ENCODE results near the gene ULBP2. TPM values are rescaled to one million over a fixed set of nuclear protein-coding genes. Genes with fewer than 3 reads are reported as not detected.
"Not testable (repeated sequence)": the region's sequence is repeated elsewhere in the genome, so short reads cannot be mapped to it uniquely, and the experiment has no call there.

Gene ULBP2
- total RNA-seq, 1 donor from 2014 or later: 9.9 TPM

DNA sequence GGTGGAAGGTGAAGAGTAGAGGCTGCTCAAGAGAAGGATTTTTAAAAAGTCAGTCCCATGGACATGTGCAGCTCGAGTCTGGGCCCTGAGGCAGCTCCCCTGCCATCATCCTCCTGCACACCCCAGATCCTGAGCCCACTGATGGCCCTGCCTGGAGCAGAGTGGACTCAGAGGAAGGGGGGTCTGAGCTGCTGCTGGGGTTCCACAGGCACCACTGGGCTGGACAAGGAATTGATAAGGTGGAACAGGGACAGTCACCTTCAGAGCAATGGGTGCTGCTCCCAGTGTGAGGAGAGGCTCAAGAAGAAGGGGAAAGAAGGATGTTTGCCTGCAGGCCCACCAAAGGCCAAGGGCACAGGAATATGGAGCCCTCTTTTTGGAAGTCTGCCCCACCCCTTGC lies 6.2 kb downstream of the ULBP2 start:
- peaks cover 17% of the 10 kb centered on the region for H3K36me3 Mint-ChIP-seq (ENCODE audit: low read depth, unreplicated experiment)
- peaks cover 14% of the 10 kb centered on the region for H3K27me3 Mint-ChIP-seq (ENCODE audit: unreplicated experiment)
- no peak overlapping the region for H3K27ac Mint-ChIP-seq (ENCODE audit: unreplicated experiment)
- peaks cover under 1% of the 10 kb centered on the region for H3K4me1 Mint-ChIP-seq (ENCODE audit: unreplicated experiment)
- TF ChIP-seq, protein P1, sequence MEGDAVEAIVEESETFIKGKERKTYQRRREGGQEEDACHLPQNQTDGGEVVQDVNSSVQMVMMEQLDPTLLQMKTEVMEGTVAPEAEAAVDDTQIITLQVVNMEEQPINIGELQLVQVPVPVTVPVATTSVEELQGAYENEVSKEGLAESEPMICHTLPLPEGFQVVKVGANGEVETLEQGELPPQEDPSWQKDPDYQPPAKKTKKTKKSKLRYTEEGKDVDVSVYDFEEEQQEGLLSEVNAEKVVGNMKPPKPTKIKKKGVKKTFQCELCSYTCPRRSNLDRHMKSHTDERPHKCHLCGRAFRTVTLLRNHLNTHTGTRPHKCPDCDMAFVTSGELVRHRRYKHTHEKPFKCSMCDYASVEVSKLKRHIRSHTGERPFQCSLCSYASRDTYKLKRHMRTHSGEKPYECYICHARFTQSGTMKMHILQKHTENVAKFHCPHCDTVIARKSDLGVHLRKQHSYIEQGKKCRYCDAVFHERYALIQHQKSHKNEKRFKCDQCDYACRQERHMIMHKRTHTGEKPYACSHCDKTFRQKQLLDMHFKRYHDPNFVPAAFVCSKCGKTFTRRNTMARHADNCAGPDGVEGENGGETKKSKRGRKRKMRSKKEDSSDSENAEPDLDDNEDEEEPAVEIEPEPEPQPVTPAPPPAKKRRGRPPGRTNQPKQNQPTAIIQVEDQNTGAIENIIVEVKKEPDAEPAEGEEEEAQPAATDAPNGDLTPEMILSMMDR (IDR thresholded peaks at IDR 0.05; ENCODE audit: unreplicated experiment): no peak
- H3K9me3 Mint-ChIP-seq (ENCODE audit: unreplicated experiment): no peaks in the 10 kb centered on the region
- no peak overlapping the region for H3K4me3 Mint-ChIP-seq (ENCODE audit: unreplicated experiment)
- no peak for DNase-seq (ENCODE audit: low spot score)

DNA sequence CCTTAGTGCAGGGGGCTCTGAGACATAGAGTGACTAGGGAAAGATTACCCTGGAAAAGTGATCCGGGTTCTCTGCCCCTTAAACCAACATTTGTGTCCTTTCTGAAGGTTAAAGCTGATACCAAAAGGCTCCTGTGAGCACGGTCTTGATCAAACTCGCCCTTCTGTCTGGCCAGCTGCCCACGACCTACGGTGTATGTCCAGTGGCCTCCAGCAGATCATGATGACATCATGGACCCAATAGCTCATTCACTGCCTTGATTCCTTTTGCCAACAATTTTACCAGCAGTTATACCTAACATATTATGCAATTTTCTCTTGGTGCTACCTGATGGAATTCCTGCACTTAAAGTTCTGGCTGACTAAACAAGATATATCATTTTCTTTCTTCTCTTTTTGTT lies 6.8 kb downstream of the ULBP2 start:
- H3K27me3 Mint-ChIP-seq (ENCODE audit: unreplicated experiment): peaks cover 15% of the 10 kb centered on the region
- no peaks in the 10 kb centered on the region for H3K4me1 Mint-ChIP-seq (ENCODE audit: unreplicated experiment)
- no peaks in the 10 kb centered on the region for H3K9me3 Mint-ChIP-seq (ENCODE audit: unreplicated experiment)
- peaks cover 17% of the 10 kb centered on the region for H3K36me3 Mint-ChIP-seq (ENCODE audit: low read depth, unreplicated experiment)
- TF ChIP-seq, protein P1 (IDR thresholded peaks at IDR 0.05; ENCODE audit: unreplicated experiment): no peak
- peak overlapping the region; percentile 42 for H3K27ac Mint-ChIP-seq (ENCODE audit: unreplicated experiment)
- DNase-seq (ENCODE audit: low spot score): no peak
- peak overlapping the region; percentile 11 for H3K4me3 Mint-ChIP-seq (ENCODE audit: unreplicated experiment)

DNA sequence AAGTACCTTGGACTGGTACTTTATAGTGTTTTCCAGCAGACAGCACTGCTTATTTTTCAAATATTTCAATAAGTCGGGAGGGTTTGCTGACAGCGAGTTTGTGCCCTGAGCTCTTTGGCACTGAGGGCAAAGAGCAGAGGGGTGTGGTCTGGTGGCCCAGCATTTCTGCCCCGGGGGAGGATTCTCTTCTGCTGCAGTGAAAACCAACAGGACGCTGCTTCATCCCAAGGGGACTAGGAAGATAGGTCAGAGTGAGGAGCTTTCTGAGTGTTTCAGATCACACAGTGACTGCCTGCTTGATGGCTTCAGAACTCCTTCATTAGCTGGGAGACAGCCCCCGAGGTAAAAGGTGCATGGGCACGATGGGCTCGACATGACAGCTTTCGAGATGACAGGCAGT lies 8.6 kb downstream of the ULBP2 start:
- Mint-ChIP-seq H3K4me1 (ENCODE audit: unreplicated experiment) (peaks cover 5% of the 10 kb centered on the region), H3K9me3 (ENCODE audit: unreplicated experiment) (no peaks in the 10 kb centered on the region), H3K27ac (ENCODE audit: unreplicated experiment) (no peak overlapping the region), H3K27me3 (ENCODE audit: unreplicated experiment) (peaks cover 16% of the 10 kb centered on the region), H3K36me3 (ENCODE audit: low read depth, unreplicated experiment) (peaks cover 17% of the 10 kb centered on the region), H3K4me3 (ENCODE audit: unreplicated experiment) (no peak overlapping the region)
- DNase-seq (ENCODE audit: low spot score): no peak
- TF ChIP-seq, protein P1 (IDR thresholded peaks at IDR 0.05; ENCODE audit: unreplicated experiment): no peak

DNA sequence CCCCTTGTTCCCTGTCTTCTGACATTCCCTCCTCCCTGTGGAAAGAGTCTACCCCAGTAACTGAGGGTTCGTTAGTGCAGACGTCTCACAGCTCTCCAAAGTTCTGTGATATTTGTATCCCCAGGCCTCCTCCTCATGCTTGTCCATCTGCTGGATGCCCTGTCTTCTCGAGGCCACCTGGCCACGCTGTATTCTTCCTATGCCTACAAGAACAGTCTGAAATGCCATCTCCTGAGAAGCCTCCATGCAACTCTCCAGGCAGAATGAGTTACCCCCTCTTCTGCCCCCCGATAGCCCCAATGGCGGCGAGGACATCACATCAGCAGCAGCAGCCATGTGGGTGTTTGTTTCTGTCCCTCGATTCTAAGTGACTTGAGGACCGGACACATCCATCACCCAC lies 9.3 kb downstream of the ULBP2 start:
- Mint-ChIP-seq H3K27ac (ENCODE audit: unreplicated experiment) (no peak overlapping the region), H3K27me3 (ENCODE audit: unreplicated experiment) (peaks cover 16% of the 10 kb centered on the region), H3K9me3 (ENCODE audit: unreplicated experiment) (no peaks in the 10 kb centered on the region), H3K4me3 (ENCODE audit: unreplicated experiment) (no peak overlapping the region), H3K36me3 (ENCODE audit: low read depth, unreplicated experiment) (peaks cover 17% of the 10 kb centered on the region), H3K4me1 (ENCODE audit: unreplicated experiment) (peaks cover 11% of the 10 kb centered on the region)
- no peak for DNase-seq (ENCODE audit: low spot score)
- TF ChIP-seq, protein P1 (IDR thresholded peaks at IDR 0.05; ENCODE audit: unreplicated experiment): no peak

DNA sequence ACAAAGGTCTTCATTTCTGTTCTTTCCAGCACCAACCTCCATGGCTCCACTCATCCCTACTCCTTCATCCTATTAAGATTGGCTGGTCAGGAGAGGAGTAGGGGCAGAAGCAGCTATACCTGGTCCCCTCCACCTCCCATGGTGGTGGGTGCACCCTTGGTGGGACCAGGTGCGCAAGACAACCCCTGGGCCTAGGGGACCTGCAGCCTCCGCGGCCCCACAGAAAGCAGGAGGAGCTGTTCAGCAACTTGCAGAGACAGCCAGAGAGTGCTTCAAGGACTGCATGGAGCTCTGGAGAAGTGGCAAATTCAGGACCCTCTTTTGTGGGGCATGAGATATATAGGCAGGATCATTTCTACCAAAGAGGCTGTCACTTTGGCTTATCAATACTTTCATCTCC lies 9.8 kb downstream of the ULBP2 start:
- Mint-ChIP-seq H3K27me3 (ENCODE audit: unreplicated experiment) (peaks cover 16% of the 10 kb centered on the region), H3K36me3 (ENCODE audit: low read depth, unreplicated experiment) (peaks cover 12% of the 10 kb centered on the region), H3K9me3 (ENCODE audit: unreplicated experiment) (no peaks in the 10 kb centered on the region), H3K27ac (ENCODE audit: unreplicated experiment) (no peak overlapping the region), H3K4me3 (ENCODE audit: unreplicated experiment) (no peak overlapping the region), H3K4me1 (ENCODE audit: unreplicated experiment) (peaks cover 15% of the 10 kb centered on the region)
- TF ChIP-seq, protein P1 (IDR thresholded peaks at IDR 0.05; ENCODE audit: unreplicated experiment): no peak
- DNase-seq (ENCODE audit: low spot score): no peak

DNA sequence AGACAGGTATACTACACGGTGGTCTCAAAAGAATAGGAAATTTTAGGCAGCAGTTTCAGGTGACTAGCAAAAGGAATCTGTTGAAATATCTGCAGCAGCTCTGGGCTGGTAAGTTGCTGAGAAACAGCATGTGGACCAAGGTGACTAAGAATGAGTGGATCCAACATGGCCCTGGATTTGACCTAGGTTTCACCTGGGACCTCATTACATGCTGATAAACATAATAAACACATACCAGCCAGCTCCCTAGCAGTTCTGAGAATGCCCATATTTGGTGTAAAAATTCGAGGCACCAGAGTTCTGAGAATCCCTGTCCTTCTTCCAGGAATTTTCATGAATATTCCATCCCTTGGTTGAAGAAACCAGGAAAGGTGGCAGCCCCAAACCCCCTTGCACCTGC lies 11.6 kb downstream of the ULBP2 start:
- peaks cover 23% of the 10 kb centered on the region for H3K4me1 Mint-ChIP-seq (ENCODE audit: unreplicated experiment)
- not testable (repeated sequence) for H3K4me3 Mint-ChIP-seq (ENCODE audit: unreplicated experiment); H3K27ac Mint-ChIP-seq (ENCODE audit: unreplicated experiment); DNase-seq (ENCODE audit: low spot score); H3K9me3 Mint-ChIP-seq (ENCODE audit: unreplicated experiment); H3K36me3 Mint-ChIP-seq (ENCODE audit: low read depth, unreplicated experiment)
- peaks cover 16% of the 10 kb centered on the region for H3K27me3 Mint-ChIP-seq (ENCODE audit: unreplicated experiment)

DNA sequence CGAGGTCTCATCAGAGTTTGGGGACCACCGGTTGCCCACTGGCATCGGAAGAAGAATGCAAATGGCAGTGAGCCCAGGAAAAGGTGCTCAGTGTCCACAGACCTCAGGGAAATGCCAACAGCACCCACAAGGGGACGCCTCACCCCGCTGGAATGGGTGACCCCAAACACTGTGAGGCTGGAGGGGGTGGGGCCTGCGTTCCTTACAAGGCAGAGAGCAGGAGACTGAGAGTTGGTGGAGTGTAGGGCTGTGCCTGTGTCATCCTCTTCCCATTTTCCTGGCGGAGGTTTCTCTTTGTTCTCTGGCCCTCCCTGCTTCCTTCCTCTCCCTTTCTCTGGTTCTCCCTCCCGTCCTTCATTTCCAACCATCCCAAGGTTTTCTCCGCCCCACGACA lies 12.1 kb downstream of the ULBP2 start:
- Mint-ChIP-seq H3K27me3 (ENCODE audit: unreplicated experiment) (peaks cover 16% of the 10 kb centered on the region), H3K4me1 (ENCODE audit: unreplicated experiment) (peaks cover 26% of the 10 kb centered on the region)
- not testable (repeated sequence) for H3K4me3 Mint-ChIP-seq (ENCODE audit: unreplicated experiment); H3K27ac Mint-ChIP-seq (ENCODE audit: unreplicated experiment); H3K36me3 Mint-ChIP-seq (ENCODE audit: low read depth, unreplicated experiment); H3K9me3 Mint-ChIP-seq (ENCODE audit: unreplicated experiment); DNase-seq (ENCODE audit: low spot score)

DNA sequence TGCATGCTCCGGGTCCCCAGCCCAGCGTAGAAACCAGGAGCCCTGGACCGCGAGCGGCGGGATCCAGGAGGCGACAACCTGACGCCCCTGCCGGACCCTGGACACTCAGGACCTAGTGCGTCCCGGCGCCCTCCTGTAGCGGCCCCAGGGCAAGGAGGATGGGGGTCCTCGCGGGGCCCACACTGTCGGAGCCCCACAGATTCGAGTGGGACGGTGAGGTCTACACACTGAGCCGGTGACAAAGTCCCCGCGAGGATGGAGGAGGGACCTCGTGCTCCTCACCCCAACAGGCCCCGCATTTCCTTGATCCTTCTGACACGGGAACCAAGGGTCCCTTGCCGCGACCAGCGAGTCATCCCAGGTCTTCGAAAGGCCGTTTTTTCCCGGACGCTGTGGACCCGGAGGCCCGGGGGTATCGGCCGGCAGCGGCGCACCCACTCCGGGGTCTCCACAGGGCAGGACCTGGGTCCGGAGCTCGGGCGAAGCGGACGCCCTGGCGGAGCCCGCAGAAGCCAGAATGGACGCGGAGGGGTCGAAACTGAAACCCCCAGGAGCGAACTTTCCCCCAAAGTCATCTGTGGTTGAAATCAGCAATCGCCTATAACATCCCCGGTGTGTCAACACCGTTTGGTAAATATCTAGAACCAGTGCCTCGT lies 12.6 kb downstream of the ULBP2 start:
- not testable (repeated sequence) for DNase-seq (ENCODE audit: low spot score); H3K36me3 Mint-ChIP-seq (ENCODE audit: low read depth, unreplicated experiment); H3K27ac Mint-ChIP-seq (ENCODE audit: unreplicated experiment); H3K4me3 Mint-ChIP-seq (ENCODE audit: unreplicated experiment); H3K9me3 Mint-ChIP-seq (ENCODE audit: unreplicated experiment)
- peaks cover 31% of the 10 kb centered on the region for H3K4me1 Mint-ChIP-seq (ENCODE audit: unreplicated experiment)
- peaks cover 16% of the 10 kb centered on the region for H3K27me3 Mint-ChIP-seq (ENCODE audit: unreplicated experiment)

Measured in endothelial cell (in vitro differentiated cells).